Iris pigment epithelial cell (primary cell): ENCODE data around the gene RANBP1.
"Not testable (repeated sequence)": the region's sequence is repeated elsewhere in the genome, so short reads cannot be mapped to it uniquely, and the experiment has no call there.

Experiments used
- DNase-seq: peaks from one replicate; pipeline ENCODE4 v3.0.0-alpha.2; 2011; ENCODE audit warnings: low read depth

Gene RANBP1

GRCh38 chr22:20154602-20155187 is 38.8 kb downstream of the RANBP1 start:
- no peak for DNase-seq

- peak; percentile 70 for DNase-seq
Measured at GRCh38 chr22:20155330-20156041, 39.6 kb downstream of the RANBP1 start.

GRCh38 chr22:20156042-20156389 is 40.1 kb downstream of the RANBP1 start:
- no peak for DNase-seq

GRCh38 chr22:20156611-20157429 is 40.9 kb downstream of the RANBP1 start:
- peak; percentile 72 for DNase-seq

- DNase-seq, result no peak
Measured at GRCh38 chr22:20157430-20158183, 41.7 kb downstream of the RANBP1 start.

GRCh38 chr22:20158391-20159036 is 42.6 kb downstream of the RANBP1 start:
- DNase-seq, result no peak

GRCh38 chr22:20159076-20159475 is 43.2 kb downstream of the RANBP1 start:
- DNase-seq, result no peak

- not testable (repeated sequence) for DNase-seq
Measured at GRCh38 chr22:20159531-20159930, 43.6 kb downstream of the RANBP1 start.

- DNase-seq, result no peak
Measured at GRCh38 chr22:20160041-20160440, 44.1 kb downstream of the RANBP1 start.

- no peak for DNase-seq
Measured at GRCh38 chr22:20164863-20165262, 49.0 kb downstream of the RANBP1 start.

GRCh38 chr22:20165421-20165820 is 49.5 kb downstream of the RANBP1 start:
- DNase-seq, result no peak

- DNase-seq, result no peak
Measured at GRCh38 chr22:20165913-20166312, 50.0 kb downstream of the RANBP1 start.

GRCh38 chr22:20166703-20167102 is 50.8 kb downstream of the RANBP1 start:
- no peak for DNase-seq

- no peak for DNase-seq
Measured at GRCh38 chr22:20167643-20168322, 51.9 kb downstream of the RANBP1 start.

GRCh38 chr22:20169253-20169822 is 53.4 kb downstream of the RANBP1 start:
- DNase-seq, result no peak

- DNase-seq, result no peak
Measured at GRCh38 chr22:20170170-20170569, 54.3 kb downstream of the RANBP1 start.

- DNase-seq, result no peak
Measured at GRCh38 chr22:20171288-20172140, 55.6 kb downstream of the RANBP1 start.

GRCh38 chr22:20172141-20172613 is 56.3 kb downstream of the RANBP1 start:
- DNase-seq, result no peak

GRCh38 chr22:20173246-20173645 is 57.3 kb downstream of the RANBP1 start:
- DNase-seq, result no peak

- no peak for DNase-seq
Measured at GRCh38 chr22:20173772-20174171, 57.9 kb downstream of the RANBP1 start.
